ENCODE measurements around the gene DSP.

The DSP gene

DNA sequence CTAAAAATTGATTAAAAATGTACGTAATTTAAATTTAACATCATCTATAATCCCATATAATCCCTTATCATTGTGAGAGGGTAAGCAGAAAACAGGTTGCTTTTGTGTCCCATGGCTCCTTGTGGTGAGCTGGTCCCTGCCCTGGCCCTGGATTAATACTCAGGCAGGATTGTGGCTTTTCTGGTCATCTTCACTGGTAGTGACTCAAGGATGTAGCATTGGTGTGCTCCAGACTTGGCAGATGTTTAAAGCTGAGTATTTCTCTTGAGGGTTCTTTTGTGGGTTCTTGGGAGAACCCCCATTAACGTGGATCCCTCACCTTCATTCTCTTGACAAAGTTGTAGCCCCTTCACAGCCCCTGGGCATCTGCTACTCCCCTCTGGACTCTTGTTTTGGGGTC is 87.8 kb downstream of the DSP start:
- FAIRE-seq (no peak), DNase-seq (ENCODE audit: insufficient read length, low spot score) (no peak)
- TF ChIP-seq, protein P1, sequence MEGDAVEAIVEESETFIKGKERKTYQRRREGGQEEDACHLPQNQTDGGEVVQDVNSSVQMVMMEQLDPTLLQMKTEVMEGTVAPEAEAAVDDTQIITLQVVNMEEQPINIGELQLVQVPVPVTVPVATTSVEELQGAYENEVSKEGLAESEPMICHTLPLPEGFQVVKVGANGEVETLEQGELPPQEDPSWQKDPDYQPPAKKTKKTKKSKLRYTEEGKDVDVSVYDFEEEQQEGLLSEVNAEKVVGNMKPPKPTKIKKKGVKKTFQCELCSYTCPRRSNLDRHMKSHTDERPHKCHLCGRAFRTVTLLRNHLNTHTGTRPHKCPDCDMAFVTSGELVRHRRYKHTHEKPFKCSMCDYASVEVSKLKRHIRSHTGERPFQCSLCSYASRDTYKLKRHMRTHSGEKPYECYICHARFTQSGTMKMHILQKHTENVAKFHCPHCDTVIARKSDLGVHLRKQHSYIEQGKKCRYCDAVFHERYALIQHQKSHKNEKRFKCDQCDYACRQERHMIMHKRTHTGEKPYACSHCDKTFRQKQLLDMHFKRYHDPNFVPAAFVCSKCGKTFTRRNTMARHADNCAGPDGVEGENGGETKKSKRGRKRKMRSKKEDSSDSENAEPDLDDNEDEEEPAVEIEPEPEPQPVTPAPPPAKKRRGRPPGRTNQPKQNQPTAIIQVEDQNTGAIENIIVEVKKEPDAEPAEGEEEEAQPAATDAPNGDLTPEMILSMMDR (IDR thresholded peaks at IDR 0.05; ENCODE audit: insufficient read depth, missing control alignments): no peak

DNA sequence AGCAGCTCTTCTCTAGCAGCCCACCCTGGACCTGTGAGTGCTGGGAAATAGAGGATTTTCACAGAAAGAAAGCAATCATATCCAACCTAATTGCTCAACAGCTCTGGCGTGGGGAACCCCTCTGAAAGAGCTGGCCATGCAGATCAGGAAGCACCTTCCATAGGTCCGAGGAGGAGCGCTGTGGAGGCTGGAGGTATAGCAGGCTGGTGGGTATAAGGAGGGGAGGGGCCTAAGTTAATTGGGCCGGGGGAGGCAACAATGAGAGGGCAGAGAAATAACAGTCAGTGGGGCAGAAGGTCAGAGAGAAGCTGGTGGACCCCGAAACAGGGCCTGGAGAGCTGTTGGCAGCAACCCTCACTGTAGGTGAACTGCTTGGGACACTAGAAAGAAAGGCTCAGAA is 89.3 kb downstream of the DSP start:
- FAIRE-seq (no peak), DNase-seq (ENCODE audit: insufficient read length, low spot score) (no peak)
- TF ChIP-seq, protein P1 (IDR thresholded peaks at IDR 0.05; ENCODE audit: insufficient read depth, missing control alignments): no peak

DNA sequence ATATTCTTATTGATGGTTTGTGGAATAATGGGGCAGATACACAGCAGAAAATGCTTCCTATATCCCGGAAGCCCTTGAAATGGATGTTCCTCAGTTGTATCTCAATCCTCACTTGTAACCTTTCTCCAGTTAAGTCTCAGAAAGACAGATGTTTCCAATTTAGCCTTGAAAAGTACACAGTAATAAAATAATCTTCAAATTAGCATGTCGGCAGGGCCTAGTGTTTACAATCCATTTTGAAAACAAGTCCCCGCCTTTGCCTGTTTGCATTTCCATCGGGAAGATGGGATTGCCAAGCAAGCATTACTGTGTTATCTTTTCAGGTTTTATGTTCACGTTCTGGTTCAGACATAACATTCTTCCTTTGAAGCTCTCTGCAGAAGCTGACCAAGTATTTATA is 90.0 kb downstream of the DSP start:
- TF ChIP-seq, protein P1 (IDR thresholded peaks at IDR 0.05; ENCODE audit: insufficient read depth, missing control alignments): no peak
- no peak for FAIRE-seq
- DNase-seq (ENCODE audit: insufficient read length, low spot score): no peak

DNA sequence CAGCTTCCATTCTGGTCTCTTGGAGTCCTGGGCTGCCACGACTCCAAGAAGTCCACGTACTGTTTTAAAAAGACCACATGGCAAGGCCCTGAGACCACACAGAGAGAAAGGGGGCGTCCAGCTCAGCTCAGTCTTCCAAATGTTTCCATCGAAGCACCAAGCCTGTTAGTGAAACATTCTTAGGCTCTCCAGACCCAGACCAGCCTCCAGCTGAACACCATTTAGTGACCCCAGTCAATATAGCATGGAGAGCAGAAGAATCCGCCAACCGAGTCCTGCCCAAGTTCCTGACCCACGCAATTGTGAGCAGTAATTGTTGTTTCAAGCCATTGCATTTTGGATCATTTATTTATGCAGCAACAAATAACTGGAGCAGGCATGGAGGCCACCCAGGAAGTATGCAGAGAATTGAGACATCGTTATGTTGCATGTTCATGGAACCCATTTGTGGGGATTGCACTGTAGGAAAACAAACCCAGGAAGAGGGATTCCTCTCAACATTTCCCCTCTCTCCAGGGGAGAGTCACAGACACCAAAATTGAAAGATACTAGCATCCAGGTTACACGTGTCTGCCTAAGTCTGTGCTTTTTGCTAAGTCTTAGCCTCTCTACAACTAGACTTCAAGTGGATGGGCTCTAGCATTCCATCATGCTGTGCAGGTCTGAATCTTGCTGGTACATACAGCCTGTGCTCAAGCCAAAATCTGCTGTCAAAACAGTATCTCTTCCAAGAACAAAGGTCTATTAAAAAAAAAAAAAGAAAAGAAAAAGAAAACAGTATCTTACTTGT is 91.2 kb downstream of the DSP start:
- TF ChIP-seq, protein P1 (IDR thresholded peaks at IDR 0.05; ENCODE audit: insufficient read depth, missing control alignments): no peak
- no peak for DNase-seq (ENCODE audit: insufficient read length, low spot score)
- FAIRE-seq: no peak

DNA sequence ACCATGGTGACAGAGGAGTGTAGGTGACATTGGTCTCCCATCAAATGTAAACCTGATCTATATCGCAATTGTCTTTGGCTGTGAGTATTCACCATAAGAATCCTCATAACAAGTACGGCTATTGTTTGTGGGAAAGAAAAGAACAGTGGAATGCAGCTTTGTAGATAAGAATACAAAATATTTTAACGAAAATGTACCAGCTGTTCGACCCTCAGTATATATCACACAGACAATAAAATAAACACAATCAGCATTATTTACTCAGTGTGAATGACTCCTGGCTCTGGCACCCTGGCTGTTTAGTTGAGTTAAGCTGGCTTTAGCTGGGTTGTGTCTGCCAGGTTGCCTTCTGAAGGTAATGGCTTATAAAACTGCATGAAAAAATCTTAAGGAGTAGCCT is 91.9 kb downstream of the DSP start:
- FAIRE-seq (no peak), DNase-seq (ENCODE audit: insufficient read length, low spot score) (no peak)
- TF ChIP-seq, protein P1 (IDR thresholded peaks at IDR 0.05; ENCODE audit: insufficient read depth, missing control alignments): no peak

DNA sequence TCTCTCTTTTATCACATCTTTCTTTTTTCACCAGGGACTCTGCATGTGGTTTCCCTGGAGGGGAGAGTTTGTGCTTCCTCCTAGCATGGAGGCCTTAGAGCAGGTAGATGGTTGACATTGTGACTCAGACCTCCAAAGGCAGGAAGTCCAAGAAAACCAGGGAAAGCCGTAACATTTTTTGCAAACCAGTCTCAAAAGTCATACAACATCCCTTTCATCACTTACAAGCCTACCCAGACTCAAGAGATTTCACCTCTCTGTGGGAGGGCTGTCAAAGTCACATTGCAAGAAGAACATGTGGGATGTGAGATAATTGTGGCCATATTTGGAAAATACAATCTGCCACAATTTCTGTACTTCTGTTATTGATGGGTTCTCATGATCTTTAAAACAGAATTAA is 94.7 kb downstream of the DSP start:
- TF ChIP-seq, protein P1 (IDR thresholded peaks at IDR 0.05; ENCODE audit: insufficient read depth, missing control alignments): no peak
- DNase-seq (ENCODE audit: insufficient read length, low spot score) (no peak), FAIRE-seq (no peak)

Measured in D721Med (cell line).